PFSK-1 (cell line): ENCODE measurements around the gene SPRR5. TPM values are rescaled to one million over a fixed set of nuclear protein-coding genes. Genes with fewer than 3 reads are reported as not detected.

Source experiments
- FOXP2 ChIP-seq: optimal IDR thresholded peaks from 2 replicates; pipeline ENCODE3; 2011; ENCODE audit warnings: borderline replicate concordance, control low read depth, inconsistent platforms; ENCODE audit not compliant: insufficient read depth; ENCODE audit errors: extremely low read length, extremely low read depth
- POLR2AphosphoS5 ChIP-seq: IDR thresholded peaks from 2 replicates; pipeline ENCODE4 v1.6.1; 2012; ENCODE audit warnings: low read depth, mild to moderate bottlenecking, control low read depth, low read length, moderate library complexity
- REST ChIP-seq, 2 experiments: IDR thresholded peaks; 2 replicates each; pipeline versions ENCODE4 v1.6.1 to v1.8.0; 2011 to 2012; ENCODE audit warnings: low read depth in 2 of 2, low read length in 2 of 2, control low read depth in 1 of 2, inconsistent platforms in 1 of 2, mild to moderate bottlenecking in 1 of 2, moderate library complexity in 1 of 2; ENCODE audit not compliant: insufficient read depth in 1 of 2
- SIN3A ChIP-seq: IDR thresholded peaks from 2 replicates; pipeline ENCODE4 v1.6.1; 2012; ENCODE audit warnings: mild to moderate bottlenecking, low read length, moderate library complexity, borderline replicate concordance; ENCODE audit not compliant: insufficient read depth
- TAF1 ChIP-seq: IDR thresholded peaks from 2 replicates; pipeline ENCODE4 v1.6.1; 2012; ENCODE audit warnings: low read length, control low read depth, borderline replicate concordance; ENCODE audit not compliant: insufficient read depth
- polyA plus RNA-seq: library from polyadenylated mRNA; unstranded; fragments of >200 nt; gene quantifications from one replicate; pipeline ENCODE4 v1.2.1, GENCODE V29; 2012; ENCODE audit warnings: low read depth, missing spikeins; ENCODE audit not compliant: insufficient read length

Gene SPRR5
- polyA plus RNA-seq: not detected

DNA sequence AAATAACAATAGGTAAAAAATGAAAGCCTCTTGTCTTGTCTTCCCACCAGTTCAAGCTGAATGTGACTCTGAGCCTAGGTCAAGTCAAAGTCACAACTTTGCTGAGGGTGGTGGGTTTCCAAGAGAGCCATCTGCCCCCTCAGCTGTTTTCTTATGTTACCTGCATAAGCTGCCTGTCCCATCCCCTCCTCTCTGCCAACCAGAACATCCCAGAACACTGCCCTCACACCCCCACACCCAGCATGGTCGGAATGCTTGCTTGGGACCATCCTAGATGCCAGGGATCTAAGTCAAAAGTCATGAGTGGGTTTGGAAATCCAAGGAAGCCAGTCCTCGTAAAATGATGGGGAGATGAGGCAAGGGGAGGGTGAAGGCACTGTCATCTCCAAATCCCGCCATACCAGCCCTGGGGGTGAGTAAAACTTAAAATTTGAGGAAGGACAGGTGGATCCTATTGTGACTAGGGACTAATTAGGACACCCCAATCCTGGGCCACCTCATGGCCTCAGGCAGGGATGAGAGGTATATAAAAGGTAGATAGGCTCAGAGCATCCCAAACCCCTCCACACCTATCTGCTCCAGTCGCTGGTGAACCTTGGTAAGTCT, at the start of gene SPRR5:
Gene SPRR5, plus strand, starts transcription at position 556 of the 606 bp plus-strand sequence. CDS start 1,349 bp downstream, outside the sequence.
- TF ChIP-seq TAF1: no peak
- no peak for TF ChIP-seq FOXP2
- no peak for TF ChIP-seq REST (IDR thresholded peaks at IDR 0.05; ENCODE audit: insufficient read depth in 1 of 2, low read depth in 2 of 2, low read length in 2 of 2)

DNA sequence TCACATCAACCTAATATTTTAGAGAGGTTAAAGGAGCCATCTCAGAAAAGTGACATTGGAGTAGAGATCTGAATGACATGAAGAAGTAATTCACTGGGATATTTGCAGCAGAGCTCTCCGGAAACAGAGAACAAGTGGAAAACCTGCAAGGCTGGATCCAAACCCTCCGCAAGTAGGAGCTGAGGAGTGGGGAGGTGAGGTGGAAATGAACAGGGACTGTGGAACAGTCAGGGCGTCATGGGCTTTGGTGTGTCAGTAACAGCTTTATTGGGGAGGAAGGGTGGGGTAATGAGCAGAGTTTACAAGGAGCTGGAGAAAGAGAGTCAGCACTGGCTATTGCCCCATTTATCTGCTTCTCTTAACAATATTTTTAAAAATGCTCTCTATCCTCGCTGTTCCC, 48.0 kb upstream of the SPRR5 start:
- no peak for TF ChIP-seq POLR2AphosphoS5
- TF ChIP-seq FOXP2: no peak
- no peak for TF ChIP-seq SIN3A
- no peak for TF ChIP-seq TAF1
- no peak for TF ChIP-seq REST (IDR thresholded peaks at IDR 0.05; ENCODE audit: insufficient read depth in 1 of 2, low read depth in 2 of 2, low read length in 2 of 2)

DNA sequence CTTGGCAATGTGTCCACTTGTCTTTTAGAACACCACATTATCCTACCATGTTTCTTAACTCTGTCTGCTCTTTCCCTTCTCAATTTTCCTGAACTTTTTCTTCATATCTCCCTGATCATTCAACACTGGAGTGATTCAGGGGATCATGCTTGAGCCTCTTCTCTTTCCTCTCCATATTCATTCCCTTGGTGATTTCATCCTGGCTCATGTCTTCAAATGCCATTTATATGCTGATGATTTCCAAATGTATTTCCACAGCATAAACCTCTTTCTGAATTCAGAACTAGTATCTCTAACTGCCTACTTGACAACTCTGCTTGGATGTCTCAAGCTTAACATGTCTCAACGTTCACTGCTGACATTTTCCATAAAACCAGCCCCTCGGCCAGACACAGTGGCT, 47.1 kb upstream of the SPRR5 start:
- TF ChIP-seq POLR2AphosphoS5 (no peak), SIN3A (no peak), REST (IDR thresholded peaks at IDR 0.05; ENCODE audit: insufficient read depth in 1 of 2, low read depth in 2 of 2, low read length in 2 of 2) (no peak), FOXP2 (no peak), TAF1 (no peak)

DNA sequence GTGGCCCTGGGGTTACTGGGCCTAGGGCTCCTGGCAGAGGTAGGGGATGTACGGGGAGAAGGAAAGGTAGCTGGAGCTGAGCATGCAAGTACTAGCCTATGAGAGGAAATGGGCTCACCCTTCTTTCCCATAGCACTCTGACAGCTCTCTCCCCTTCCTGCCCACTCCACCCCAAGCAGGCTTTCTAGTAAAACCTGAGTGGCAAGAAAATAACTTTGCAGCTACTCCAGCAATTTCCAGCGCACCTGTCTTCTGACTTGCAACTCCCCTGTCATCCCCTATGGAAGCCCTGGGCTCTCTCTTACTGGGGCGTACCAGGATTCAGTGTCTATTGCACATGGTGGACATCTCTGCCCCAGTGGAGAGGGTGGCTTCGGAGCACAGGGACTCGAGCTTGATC, 45.4 kb upstream of the SPRR5 start:
- TF ChIP-seq SIN3A (no peak), TAF1 (no peak)

DNA sequence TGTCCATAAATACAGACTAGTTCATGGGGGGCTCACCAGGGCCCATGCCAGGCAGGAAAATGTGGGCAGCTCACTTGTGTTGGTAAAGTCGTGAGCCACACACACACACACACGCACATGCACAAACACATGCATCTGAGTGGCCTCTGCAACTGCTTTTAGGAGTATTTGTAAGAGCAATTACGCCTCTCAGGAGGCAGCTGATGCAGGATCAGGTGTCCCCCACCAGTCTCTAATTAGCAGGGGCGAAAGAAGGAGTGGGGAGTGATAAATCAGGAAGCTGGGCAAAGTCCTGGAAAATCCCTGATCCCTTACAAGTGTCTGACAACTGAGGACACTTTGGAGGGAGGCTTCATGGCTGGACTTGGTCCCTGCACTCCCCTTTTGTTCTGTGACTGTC, 44.4 kb upstream of the SPRR5 start:
- TF ChIP-seq SIN3A: no peak
- no peak for TF ChIP-seq TAF1
- TF ChIP-seq REST (IDR thresholded peaks at IDR 0.05; ENCODE audit: insufficient read depth in 1 of 2, low read depth in 2 of 2, low read length in 2 of 2): no peak
- no peak for TF ChIP-seq POLR2AphosphoS5
- TF ChIP-seq FOXP2: no peak

GRCh38 chr1:152904688-152905440, 42.1 kb upstream of the SPRR5 start:
- TF ChIP-seq POLR2AphosphoS5 (no peak), FOXP2 (no peak), TAF1 (no peak), REST (IDR thresholded peaks at IDR 0.05; ENCODE audit: insufficient read depth in 1 of 2, low read depth in 2 of 2, low read length in 2 of 2) (no peak), SIN3A (no peak)
